Measurements from ENCODE around the gene WNT6. TPM values are rescaled to one million over a fixed set of nuclear protein-coding genes. Genes with fewer than 3 reads are reported as not detected.

WNT6 gene
- total RNA-seq, 1 experiment from 2014 or later, result 0.33 TPM

DNA sequence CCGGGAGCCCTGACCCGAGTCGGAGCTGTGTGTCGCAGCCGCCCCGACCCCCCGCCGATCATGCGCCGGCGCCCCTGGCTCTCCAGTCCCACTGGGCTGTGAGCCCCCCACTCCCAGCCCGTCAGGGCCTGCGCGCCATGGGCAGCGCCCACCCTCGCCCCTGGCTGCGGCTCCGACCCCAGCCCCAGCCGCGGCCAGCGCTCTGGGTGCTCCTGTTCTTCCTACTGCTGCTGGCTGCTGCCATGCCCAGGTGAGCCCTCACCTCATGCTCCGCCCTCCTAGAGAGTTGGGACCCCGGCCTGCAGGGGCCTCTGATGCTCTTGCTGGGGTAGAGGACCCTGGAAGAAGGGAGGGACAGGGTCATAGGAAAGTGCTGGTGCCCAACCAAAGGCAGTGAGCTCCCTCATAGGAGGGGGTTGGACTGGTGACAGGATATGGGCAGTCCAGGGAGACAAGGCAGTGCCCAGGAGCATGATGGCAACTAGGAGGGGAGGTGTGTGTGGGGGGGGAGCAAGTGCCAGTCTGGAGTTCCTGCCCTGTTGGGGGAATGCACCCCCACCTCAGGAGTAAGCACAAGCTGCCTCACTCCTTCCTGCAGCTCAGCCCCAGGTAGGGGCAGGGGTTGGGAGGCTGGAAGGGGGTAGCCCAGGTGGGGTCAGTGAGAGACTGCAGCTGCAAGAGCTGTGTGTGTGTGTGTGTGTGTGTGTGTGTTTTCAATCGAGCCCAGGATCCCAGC, 21.4 kb downstream of the WNT6 start:
- H3K4me1 ChIP-seq (replicated peaks; ENCODE audit: insufficient read depth), result 0 out of 2 replicates have a peak, but pooled peaks cover 4% of the 10 kb centered on the region
- no peaks in the 10 kb centered on the region for H4K20me1 ChIP-seq (ENCODE audit: insufficient read depth)
- no peak overlapping the region for H3K27ac ChIP-seq
- H3F3A ChIP-seq (ENCODE audit: insufficient read depth, low read depth), result no peaks in the 10 kb centered on the region
- H3K9me2 ChIP-seq (ENCODE audit: insufficient read depth), result no peaks in the 10 kb centered on the region
- no peak overlapping the region for H2AFZ ChIP-seq
- CTCF ChIA-PET, result interaction anchor here (1.0 kb wide), 1 partner anchor 17 kb away, joined by 3 read pairs; no protein-coding TSS in a partner anchor
- H3K9me3 ChIP-seq (ENCODE audit: insufficient read depth, low read depth), result no peaks in the 10 kb centered on the region
- DNase-seq, result no peak
- intact Hi-C loops (cut with micrococcal nuclease; ENCODE audit: unreplicated experiment), result loop anchor here (1.0 kb wide), 1 partner anchor 15 kb away; no protein-coding TSS in a partner anchor
- POLR2A ChIA-PET (ENCODE audit: unreplicated experiment), result interaction anchor here (0.6 to 0.9 kb wide), 2 partner anchors 13 to 15 kb away, joined by 4 to 7 read pairs; no protein-coding TSS in a partner anchor
- H3K27me3 ChIP-seq (ENCODE audit: insufficient read depth, low read depth), result no peaks in the 10 kb centered on the region
- H3K79me2 ChIP-seq (ENCODE audit: low read depth), result no peaks in the 10 kb centered on the region
- no TSS peak for BruUV-seq (replicated peaks)
- no peaks in the 10 kb centered on the region for H3K36me3 ChIP-seq (ENCODE audit: low read depth)
- H3K4me2 ChIP-seq, result no peak overlapping the region
- TF ChIP-seq, protein P1, sequence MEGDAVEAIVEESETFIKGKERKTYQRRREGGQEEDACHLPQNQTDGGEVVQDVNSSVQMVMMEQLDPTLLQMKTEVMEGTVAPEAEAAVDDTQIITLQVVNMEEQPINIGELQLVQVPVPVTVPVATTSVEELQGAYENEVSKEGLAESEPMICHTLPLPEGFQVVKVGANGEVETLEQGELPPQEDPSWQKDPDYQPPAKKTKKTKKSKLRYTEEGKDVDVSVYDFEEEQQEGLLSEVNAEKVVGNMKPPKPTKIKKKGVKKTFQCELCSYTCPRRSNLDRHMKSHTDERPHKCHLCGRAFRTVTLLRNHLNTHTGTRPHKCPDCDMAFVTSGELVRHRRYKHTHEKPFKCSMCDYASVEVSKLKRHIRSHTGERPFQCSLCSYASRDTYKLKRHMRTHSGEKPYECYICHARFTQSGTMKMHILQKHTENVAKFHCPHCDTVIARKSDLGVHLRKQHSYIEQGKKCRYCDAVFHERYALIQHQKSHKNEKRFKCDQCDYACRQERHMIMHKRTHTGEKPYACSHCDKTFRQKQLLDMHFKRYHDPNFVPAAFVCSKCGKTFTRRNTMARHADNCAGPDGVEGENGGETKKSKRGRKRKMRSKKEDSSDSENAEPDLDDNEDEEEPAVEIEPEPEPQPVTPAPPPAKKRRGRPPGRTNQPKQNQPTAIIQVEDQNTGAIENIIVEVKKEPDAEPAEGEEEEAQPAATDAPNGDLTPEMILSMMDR (conservative IDR thresholded peaks at IDR 0.05), result no peak
- no peak for TF ChIP-seq EZH2 (IDR thresholded peaks at IDR 0.05; ENCODE audit: low read depth)
- no peak overlapping the region; the same call in 1 of the 2 replicates for H3K4me3 ChIP-seq

DNA sequence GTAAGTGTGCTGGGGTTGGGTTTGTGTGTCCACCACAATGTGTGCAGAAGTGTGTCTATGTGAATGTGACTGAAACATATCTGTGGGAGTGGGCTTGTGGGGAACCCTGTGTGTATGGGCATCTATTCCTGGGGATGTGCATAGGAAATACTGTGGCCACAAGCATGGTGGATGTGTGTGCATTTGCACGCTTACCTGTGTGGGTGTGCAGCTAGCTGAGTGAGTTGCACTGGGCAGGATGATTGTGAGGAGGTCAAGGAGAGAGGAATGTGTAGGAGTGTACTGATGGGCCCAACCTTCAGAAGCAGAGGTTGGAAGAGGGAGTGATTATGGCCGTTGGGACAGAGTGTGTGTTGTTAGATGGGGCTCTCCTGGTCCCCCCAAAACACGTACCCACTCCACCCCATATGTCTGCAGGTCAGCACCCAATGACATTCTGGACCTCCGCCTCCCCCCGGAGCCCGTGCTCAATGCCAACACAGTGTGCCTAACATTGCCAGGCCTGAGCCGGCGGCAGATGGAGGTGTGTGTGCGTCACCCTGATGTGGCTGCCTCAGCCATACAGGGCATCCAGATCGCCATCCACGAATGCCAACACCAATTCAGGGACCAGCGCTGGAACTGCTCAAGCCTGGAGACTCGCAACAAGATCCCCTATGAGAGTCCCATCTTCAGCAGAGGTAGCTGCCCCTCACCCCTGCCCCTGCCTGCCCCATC, 22.3 kb downstream of the WNT6 start:
- no TSS peak for BruUV-seq (replicated peaks)
- Histone ChIP-seq H3K9me2 (ENCODE audit: insufficient read depth) (no peaks in the 10 kb centered on the region), H2AFZ (no peak overlapping the region), H3K4me3 (no peak overlapping the region), H3K27me3 (ENCODE audit: insufficient read depth, low read depth) (no peaks in the 10 kb centered on the region), H3K79me2 (ENCODE audit: low read depth) (no peaks in the 10 kb centered on the region), H3K36me3 (ENCODE audit: low read depth) (no peaks in the 10 kb centered on the region), H3K27ac (no peak overlapping the region), H3K9me3 (ENCODE audit: insufficient read depth, low read depth) (no peaks in the 10 kb centered on the region), H3K4me2 (no peak overlapping the region), H4K20me1 (ENCODE audit: insufficient read depth) (no peaks in the 10 kb centered on the region), H3F3A (ENCODE audit: insufficient read depth, low read depth) (no peaks in the 10 kb centered on the region), H3K4me1 (replicated peaks; ENCODE audit: insufficient read depth) (0 out of 2 replicates have a peak, but pooled peaks cover 4% of the 10 kb centered on the region)
- CTCF ChIA-PET, result interaction anchor here (1.0 kb wide), 1 partner anchor 16 kb away, joined by 3 read pairs; no protein-coding TSS in a partner anchor
- intact Hi-C loops (cut with micrococcal nuclease; ENCODE audit: unreplicated experiment), result no loop called here
- no peak for DNase-seq
- POLR2A ChIA-PET (ENCODE audit: unreplicated experiment), result no interaction called here
- TF ChIP-seq, protein P1 (conservative IDR thresholded peaks at IDR 0.05), result no peak
- no peak for TF ChIP-seq EZH2 (IDR thresholded peaks at IDR 0.05; ENCODE audit: low read depth)

DNA sequence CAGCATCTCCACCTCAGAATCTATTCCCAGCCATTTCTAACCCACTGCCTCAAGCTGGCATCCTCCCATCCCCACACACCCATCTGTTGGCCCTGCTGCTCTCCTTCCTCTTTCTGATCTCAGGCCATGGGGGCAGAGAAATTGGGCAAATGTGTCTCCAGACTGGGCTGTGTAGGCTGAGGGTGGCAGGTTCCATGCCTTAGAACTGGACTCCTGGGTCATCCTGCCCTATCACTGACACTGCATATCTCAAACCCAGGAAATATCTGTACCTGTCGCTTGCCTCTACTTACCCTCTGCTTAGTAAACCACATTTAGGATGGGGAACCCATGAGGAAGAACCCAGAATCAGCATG, 22.8 kb downstream of the WNT6 start:
- Histone ChIP-seq H2AFZ (no peak overlapping the region), H3K79me2 (ENCODE audit: low read depth) (no peaks in the 10 kb centered on the region), H3K4me1 (replicated peaks; ENCODE audit: insufficient read depth) (0 out of 2 replicates have a peak, but pooled peaks cover 4% of the 10 kb centered on the region), H3F3A (ENCODE audit: insufficient read depth, low read depth) (no peaks in the 10 kb centered on the region), H3K9me3 (ENCODE audit: insufficient read depth, low read depth) (no peaks in the 10 kb centered on the region), H4K20me1 (ENCODE audit: insufficient read depth) (no peaks in the 10 kb centered on the region), H3K9me2 (ENCODE audit: insufficient read depth) (no peaks in the 10 kb centered on the region), H3K4me3 (no peak overlapping the region), H3K36me3 (ENCODE audit: low read depth) (no peaks in the 10 kb centered on the region), H3K27ac (no peak overlapping the region), H3K27me3 (ENCODE audit: insufficient read depth, low read depth) (no peaks in the 10 kb centered on the region), H3K4me2 (no peak overlapping the region)
- POLR2A ChIA-PET (ENCODE audit: unreplicated experiment), result no interaction called here
- BruUV-seq (replicated peaks), result no TSS peak
- intact Hi-C loops (cut with micrococcal nuclease; ENCODE audit: unreplicated experiment), result no loop called here
- CTCF ChIA-PET, result interaction anchor here (1.0 kb wide), 1 partner anchor 10 kb away, joined by 3 read pairs; no protein-coding TSS in a partner anchor
- no peak for DNase-seq
- TF ChIP-seq EZH2 (IDR thresholded peaks at IDR 0.05; ENCODE audit: low read depth), result no peak
- TF ChIP-seq, protein P1 (conservative IDR thresholded peaks at IDR 0.05), result no peak

Measured in PC-9 (cell line).